Glutamatergic neuron (in vitro differentiated cells): ENCODE results near the gene C17orf50. TPM values are rescaled to one million over a fixed set of nuclear protein-coding genes. Genes with fewer than 3 reads are reported as not detected.

ENCODE experiments used
- DNase-seq: peaks from one replicate; pipeline ENCODE4 v3.0.0; 2022
- H3K27ac Mint-ChIP-seq: one replicate; pipeline ENCODE4 v1.8.0; 2020; ENCODE audit warnings: mild to moderate bottlenecking, mixed read lengths, inconsistent platforms; ENCODE audit not compliant: unreplicated experiment
- H3K27me3 Mint-ChIP-seq: one replicate; pipeline ENCODE4 v1.8.0; 2020; ENCODE audit warnings: mild to moderate bottlenecking, moderate library complexity, mixed read lengths, inconsistent platforms; ENCODE audit not compliant: unreplicated experiment
- H3K36me3 Mint-ChIP-seq: one replicate; pipeline ENCODE4 v1.8.0; 2020; ENCODE audit warnings: mild to moderate bottlenecking, mixed read lengths, inconsistent platforms; ENCODE audit not compliant: unreplicated experiment
- H3K4me1 Mint-ChIP-seq: one replicate; pipeline ENCODE4 v1.8.0; 2020; ENCODE audit warnings: mild to moderate bottlenecking, low read depth, mixed read lengths, inconsistent platforms; ENCODE audit not compliant: unreplicated experiment
- H3K4me3 Mint-ChIP-seq: one replicate; pipeline ENCODE4 v1.8.0; 2020; ENCODE audit warnings: mild to moderate bottlenecking, mixed read lengths, inconsistent platforms; ENCODE audit not compliant: unreplicated experiment
- H3K9me3 Mint-ChIP-seq: one replicate; pipeline ENCODE4 v1.8.0; 2020; ENCODE audit warnings: mild to moderate bottlenecking, moderate library complexity, mixed read lengths, inconsistent platforms; ENCODE audit not compliant: unreplicated experiment
- CTCF ChIP-seq: fragments of 200-600 bp; sonication (generic); IDR thresholded peaks from one replicate; pipeline ENCODE4 v1.5.0; 2021; ENCODE audit not compliant: partially characterized antibody, unreplicated experiment
- total RNA-seq: library from RNA; stranded (reverse); fragmentation: NEBNext Ultra II Directional; extraction: Animal tissue kit (Norgen Biotek cat#: 25700); gene quantifications from one replicate; pipeline ENCODE4 v1.2.1, GENCODE V29; 2021; ENCODE audit not compliant: unreplicated experiment

Gene C17orf50
- total RNA-seq, 1 donor from 2014 or later = not detected

- peaks cover 15% of the 10 kb centered on the region for H3K27me3 Mint-ChIP-seq
- peaks cover 3% of the 10 kb centered on the region for H3K4me1 Mint-ChIP-seq
- DNase-seq = no peak
- H3K9me3 Mint-ChIP-seq = no peaks in the 10 kb centered on the region
- TF ChIP-seq CTCF = no peak
- H3K27ac Mint-ChIP-seq = no peak overlapping the region
- H3K36me3 Mint-ChIP-seq = no peaks in the 10 kb centered on the region
- H3K4me3 Mint-ChIP-seq = no peak overlapping the region
These were observed 28.0 kb downstream of the C17orf50 start for GRCh38 chr17:35788477-35789368.

- no peak for TF ChIP-seq CTCF
- H3K36me3 Mint-ChIP-seq = peaks cover under 1% of the 10 kb centered on the region
- H3K27ac Mint-ChIP-seq = no peak overlapping the region
- no peaks in the 10 kb centered on the region for H3K9me3 Mint-ChIP-seq
- no peak for DNase-seq
- no peak overlapping the region for H3K4me3 Mint-ChIP-seq
- H3K27me3 Mint-ChIP-seq = peaks cover 27% of the 10 kb centered on the region
- H3K4me1 Mint-ChIP-seq = peaks cover 3% of the 10 kb centered on the region
These were observed 30.2 kb downstream of the C17orf50 start for GRCh38 chr17:35790841-35791240.

GRCh38 chr17:35791681-35792350 is 31.1 kb downstream of the C17orf50 start:
- Mint-ChIP-seq H3K4me3 (no peak overlapping the region), H3K9me3 (no peaks in the 10 kb centered on the region), H3K27me3 (peaks cover 30% of the 10 kb centered on the region), H3K4me1 (peaks cover 2% of the 10 kb centered on the region), H3K36me3 (peaks cover 7% of the 10 kb centered on the region), H3K27ac (no peak overlapping the region)
- no peak for TF ChIP-seq CTCF
- DNase-seq = no peak

GRCh38 chr17:35793257-35793656 is 32.6 kb downstream of the C17orf50 start:
- Mint-ChIP-seq H3K9me3 (no peaks in the 10 kb centered on the region), H3K36me3 (peaks cover 7% of the 10 kb centered on the region), H3K27me3 (peaks cover 30% of the 10 kb centered on the region), H3K4me3 (peak overlapping the region; percentile 23), H3K27ac (no peak overlapping the region), H3K4me1 (no peaks in the 10 kb centered on the region)
- no peak for DNase-seq
- no peak for TF ChIP-seq CTCF
